H9 (cell line): Measurements from ENCODE around the gene THSD7A. TPM values are rescaled to one million over a fixed set of nuclear protein-coding genes. Genes with fewer than 3 reads are reported as not detected.

Source experiments
- DNase-seq: peaks from one replicate; pipeline ENCODE4 v3.0.0-alpha.2; 2017
- H2AFZ ChIP-seq: one replicate; pipeline ENCODE4 v1.6.1; 2013; ENCODE audit warnings: mild to moderate bottlenecking, low read length, control low read depth, moderate library complexity
- H2AK5ac ChIP-seq: 2 replicates; pipeline ENCODE4 v1.6.1; 2013; ENCODE audit warnings: low read length, control low read depth, mixed read lengths; ENCODE audit not compliant: insufficient read length
- H2BK120ac ChIP-seq: one replicate; pipeline ENCODE4 v1.6.1; 2013; ENCODE audit warnings: low read depth, mild to moderate bottlenecking, low read length, control low read depth, inconsistent platforms; ENCODE audit not compliant: poor library complexity, severe bottlenecking
- H2BK12ac ChIP-seq: 2 replicates; pipeline ENCODE4 v1.6.1; 2013; ENCODE audit warnings: low read length, control low read depth, mixed read lengths, low read depth; ENCODE audit not compliant: insufficient read length
- H2BK15ac ChIP-seq: 2 replicates; pipeline ENCODE4 v1.6.1; 2013; ENCODE audit warnings: low read depth, low read length, control low read depth
- H2BK20ac ChIP-seq: one replicate; pipeline ENCODE4 v1.6.1; 2013; ENCODE audit warnings: low read depth, mild to moderate bottlenecking, low read length, control low read depth, inconsistent platforms; ENCODE audit not compliant: poor library complexity, severe bottlenecking
- H2BK5ac ChIP-seq: 2 replicates; pipeline ENCODE4 v1.6.1; 2013; ENCODE audit warnings: low read length, control low read depth, mixed read lengths; ENCODE audit not compliant: insufficient read length
- H3K14ac ChIP-seq: 2 replicates; pipeline ENCODE4 v1.6.1; 2013; ENCODE audit warnings: low read length, control low read depth; ENCODE audit not compliant: insufficient read depth
- H3K18ac ChIP-seq: 2 replicates; pipeline ENCODE4 v1.6.1; 2013; ENCODE audit warnings: low read depth, mild to moderate bottlenecking, mixed read lengths, low read length, control low read depth; ENCODE audit not compliant: insufficient read length
- H3K23ac ChIP-seq: 2 replicates; pipeline ENCODE4 v1.6.1; 2013; ENCODE audit warnings: low read length, control low read depth, mixed read lengths, low read depth; ENCODE audit not compliant: insufficient read length
- H3K23me2 ChIP-seq: 2 replicates; pipeline ENCODE4 v1.6.1; 2013; ENCODE audit warnings: low read depth, mild to moderate bottlenecking, mixed read lengths, low read length, control low read depth; ENCODE audit not compliant: insufficient read length, poor library complexity, severe bottlenecking
- H3K27ac ChIP-seq: 2 replicates; pipeline ENCODE4 v1.5.1; 2013; ENCODE audit warnings: low read length, control low read depth, mixed read lengths, low read depth; ENCODE audit not compliant: insufficient read length
- H3K27me3 ChIP-seq: 2 replicates; pipeline ENCODE4 v1.6.1; 2013; ENCODE audit warnings: low read length, control low read depth, inconsistent platforms; ENCODE audit not compliant: insufficient read depth
- H3K4ac ChIP-seq: 2 replicates; pipeline ENCODE4 v1.6.1; 2013; ENCODE audit warnings: low read depth, mild to moderate bottlenecking, control low read depth, inconsistent platforms, low read length, moderate library complexity
- H3K4me1 ChIP-seq: 2 replicates; pipeline ENCODE4 v1.6.1; 2013; ENCODE audit warnings: low read length, control low read depth, inconsistent platforms; ENCODE audit not compliant: insufficient read depth
- H3K4me2 ChIP-seq: 2 replicates; pipeline ENCODE4 v1.6.1; 2013; ENCODE audit warnings: low read length, control low read depth, mixed read lengths; ENCODE audit not compliant: insufficient read length, insufficient read depth
- H3K56ac ChIP-seq: 2 replicates; pipeline ENCODE4 v1.6.1; 2013; ENCODE audit warnings: low read depth, mild to moderate bottlenecking, mixed read lengths, low read length, control low read depth; ENCODE audit not compliant: insufficient read length
- H3K79me1 ChIP-seq: 2 replicates; pipeline ENCODE4 v1.6.1; 2013; ENCODE audit warnings: low read depth, mild to moderate bottlenecking, moderate library complexity, low read length, control low read depth, inconsistent platforms; ENCODE audit not compliant: insufficient read depth, poor library complexity, severe bottlenecking
- H3K79me2 ChIP-seq: 2 replicates; pipeline ENCODE4 v1.6.1; 2013; ENCODE audit warnings: low read length, control low read depth, inconsistent platforms; ENCODE audit not compliant: insufficient read depth
- H3K9ac ChIP-seq: 2 replicates; pipeline ENCODE4 v1.6.1; 2013; ENCODE audit warnings: low read length, control low read depth, mixed read lengths; ENCODE audit not compliant: insufficient read length; ENCODE audit errors: extremely low read depth
- H3K9me3 ChIP-seq: one replicate; pipeline ENCODE4 v1.6.1; 2013; ENCODE audit warnings: low read depth, low read length, inconsistent platforms; ENCODE audit not compliant: control insufficient read depth
- H3T11ph ChIP-seq: one replicate; pipeline ENCODE4 v1.6.1; 2013; ENCODE audit warnings: mild to moderate bottlenecking, low read length, control low read depth, inconsistent platforms
- H4K20me1 ChIP-seq: one replicate; pipeline ENCODE4 v1.6.1; 2013; ENCODE audit not compliant: control insufficient read depth, insufficient read length, insufficient read depth
- H4K5ac ChIP-seq: 2 replicates; pipeline ENCODE4 v1.6.1; 2013; ENCODE audit warnings: low read depth, mild to moderate bottlenecking, mixed read lengths, low read length, control low read depth; ENCODE audit not compliant: insufficient read length
- H4K8ac ChIP-seq: replicated peaks from 2 replicates; pipeline ENCODE4 v1.6.1; 2013; ENCODE audit warnings: low read length, control low read depth, mixed read lengths, low read depth; ENCODE audit not compliant: insufficient read length
- H4K91ac ChIP-seq: 2 replicates; pipeline ENCODE4 v1.6.1; 2013; ENCODE audit warnings: low read depth, mild to moderate bottlenecking, moderate library complexity, mixed read lengths, low read length, control low read depth; ENCODE audit not compliant: insufficient read length
- H3K27ac Mint-ChIP-seq, 3 experiments: 2 replicates in 2 of 3; 3 replicates in 1 of 3; pipeline ENCODE4 v1.8.0; 2020 to 2021; ENCODE audit warnings: mixed read lengths in 3 of 3, mild to moderate bottlenecking in 1 of 3, moderate library complexity in 1 of 3
- H3K27me3 Mint-ChIP-seq: 2 replicates; pipeline ENCODE4 v1.8.0; 2021; ENCODE audit warnings: low read depth, mild to moderate bottlenecking, moderate library complexity, mixed read lengths
- H3K36me3 Mint-ChIP-seq, 3 experiments: 2 replicates in 2 of 3; 3 replicates in 1 of 3; pipeline ENCODE4 v1.8.0; 2020 to 2021; ENCODE audit warnings: low read depth in 3 of 3, mixed read lengths in 3 of 3; ENCODE audit not compliant: insufficient read depth in 1 of 3
- H3K4me1 Mint-ChIP-seq, 2 experiments: 2 replicates each; pipeline ENCODE4 v1.8.0; 2020; ENCODE audit warnings: mixed read lengths in 2 of 2
- H3K4me3 Mint-ChIP-seq, 2 experiments: 2 replicates in 1 of 2; 3 replicates in 1 of 2; pipeline ENCODE4 v1.8.0; 2020 to 2021; ENCODE audit warnings: mild to moderate bottlenecking in 2 of 2, mixed read lengths in 2 of 2, moderate library complexity in 1 of 2
- H3K9me3 Mint-ChIP-seq, 2 experiments: 2 replicates in 1 of 2; 3 replicates in 1 of 2; pipeline ENCODE4 v1.8.0; 2020; ENCODE audit warnings: mild to moderate bottlenecking in 2 of 2, mixed read lengths in 2 of 2, moderate library complexity in 1 of 2
- WGBS: extraction: QIAGEN DNeasy Blood & Tissue Kit; methylation state at CpG from one replicate; pipeline ENCODE4 v1.1.7; 2013; ENCODE audit warnings: missing lambda C conversion rate, low lambda C conversion rate, mixed read lengths; ENCODE audit not compliant: insufficient read length; ENCODE audit errors: extremely low coverage; 5-methylcytosine and 5-hydroxymethylcytosine counted together
- total RNA-seq: library from RNA; stranded (reverse); gene quantifications from 2 replicates; pipeline ENCODE4 v1.2.1, GENCODE V29; 2021
- TF ChIP-seq, protein P1 (sequence below): fragments of 200-600 bp; sonication (generic); conservative IDR thresholded peaks from 3 replicates; pipeline ENCODE4 v1.8.0; 2021; ENCODE audit warnings: antibody characterized with exemption, mild to moderate bottlenecking

THSD7A gene
- total RNA-seq, 1 experiment from 2014 or later: 0.42 TPM

DNA sequence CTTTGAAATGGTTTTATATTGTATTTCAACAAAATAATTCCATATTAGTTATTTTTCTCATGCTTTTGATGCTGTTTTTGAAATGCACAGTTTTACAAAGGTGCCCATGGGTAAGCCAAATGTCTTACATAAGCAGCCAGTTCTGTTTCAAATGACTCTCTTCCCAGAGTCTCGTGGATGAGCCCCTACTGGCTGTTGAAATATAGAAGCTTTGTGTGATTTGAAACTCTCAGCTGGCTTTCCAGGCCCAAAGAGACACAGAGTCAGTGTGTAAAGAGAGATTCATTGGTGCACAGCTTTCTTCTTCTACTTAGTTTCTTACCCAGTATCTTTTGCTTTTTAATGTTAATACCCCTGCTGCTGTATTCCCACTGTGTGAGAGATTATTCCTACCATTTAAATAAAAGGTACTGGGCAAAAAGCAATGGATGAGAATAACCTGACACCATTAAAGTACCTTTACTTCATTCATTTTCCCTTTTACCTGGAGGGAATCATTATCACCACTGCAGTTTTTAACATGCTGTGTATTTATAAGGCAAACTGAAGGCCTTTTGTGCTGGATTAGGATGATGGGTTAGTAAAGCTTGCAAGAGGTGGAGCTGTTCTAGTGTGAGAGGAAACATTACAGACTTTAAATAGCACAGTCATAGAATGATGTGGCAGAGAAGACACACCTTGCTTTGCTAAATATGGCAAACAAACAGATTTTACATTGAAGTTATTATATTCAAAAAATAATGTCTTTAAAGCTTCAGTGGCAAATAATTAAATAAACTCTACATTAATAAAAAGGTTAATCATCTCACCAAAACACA lies 415.1 kb downstream of the THSD7A start:
- no peak overlapping the region for H2BK20ac ChIP-seq

More for the DNA sequence above, 415.1 kb downstream of the THSD7A start:
- peaks cover 11 to 24% of the 10 kb centered on the region in 2 experiments for H3K4me1 Mint-ChIP-seq
- H2BK120ac ChIP-seq: no peak overlapping the region
- no peak overlapping the region for H3K4me2 ChIP-seq
- H3K4me3 Mint-ChIP-seq: no peak overlapping the region
- H3K27ac ChIP-seq: no peak overlapping the region
- no peak overlapping the region for H4K8ac ChIP-seq
- H2BK15ac ChIP-seq: no peak overlapping the region
- H3K27me3 Mint-ChIP-seq: no peaks in the 10 kb centered on the region
- H3K23ac ChIP-seq: no peak overlapping the region
- H3K27me3 ChIP-seq: no peaks in the 10 kb centered on the region
- no CpG with 5 or more reads among the region's 1 CpG for WGBS
- H3K9me3 ChIP-seq: no peaks in the 10 kb centered on the region
- TF ChIP-seq, protein P1, sequence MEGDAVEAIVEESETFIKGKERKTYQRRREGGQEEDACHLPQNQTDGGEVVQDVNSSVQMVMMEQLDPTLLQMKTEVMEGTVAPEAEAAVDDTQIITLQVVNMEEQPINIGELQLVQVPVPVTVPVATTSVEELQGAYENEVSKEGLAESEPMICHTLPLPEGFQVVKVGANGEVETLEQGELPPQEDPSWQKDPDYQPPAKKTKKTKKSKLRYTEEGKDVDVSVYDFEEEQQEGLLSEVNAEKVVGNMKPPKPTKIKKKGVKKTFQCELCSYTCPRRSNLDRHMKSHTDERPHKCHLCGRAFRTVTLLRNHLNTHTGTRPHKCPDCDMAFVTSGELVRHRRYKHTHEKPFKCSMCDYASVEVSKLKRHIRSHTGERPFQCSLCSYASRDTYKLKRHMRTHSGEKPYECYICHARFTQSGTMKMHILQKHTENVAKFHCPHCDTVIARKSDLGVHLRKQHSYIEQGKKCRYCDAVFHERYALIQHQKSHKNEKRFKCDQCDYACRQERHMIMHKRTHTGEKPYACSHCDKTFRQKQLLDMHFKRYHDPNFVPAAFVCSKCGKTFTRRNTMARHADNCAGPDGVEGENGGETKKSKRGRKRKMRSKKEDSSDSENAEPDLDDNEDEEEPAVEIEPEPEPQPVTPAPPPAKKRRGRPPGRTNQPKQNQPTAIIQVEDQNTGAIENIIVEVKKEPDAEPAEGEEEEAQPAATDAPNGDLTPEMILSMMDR: no peak
- no peak overlapping the region for H4K91ac ChIP-seq
- H3T11ph ChIP-seq: no peak overlapping the region
- H3K36me3 Mint-ChIP-seq: peaks cover 30 to 33% (median 30%) of the 10 kb centered on the region in 3 experiments
- H2AFZ ChIP-seq: no peak overlapping the region
- no peaks in the 10 kb centered on the region for H3K4me1 ChIP-seq
- H3K23me2 ChIP-seq: no peaks in the 10 kb centered on the region
- H3K14ac ChIP-seq: no peak overlapping the region
- H2AK5ac ChIP-seq: no peak overlapping the region
- H4K20me1 ChIP-seq: no peaks in the 10 kb centered on the region
- H3K79me2 ChIP-seq: no peaks in the 10 kb centered on the region
- no peak overlapping the region for H4K5ac ChIP-seq
- H3K18ac ChIP-seq: no peak overlapping the region
- no peak overlapping the region for H3K9ac ChIP-seq
- H3K27ac Mint-ChIP-seq: peak overlapping the region in 1 of 3 experiments; percentile 85; a peak in 2 of 7 replicates
- H2BK12ac ChIP-seq: no peak overlapping the region
- no peak overlapping the region for H2BK5ac ChIP-seq
- no peak for DNase-seq
- H3K4ac ChIP-seq: no peak overlapping the region
- H3K9me3 Mint-ChIP-seq: peaks cover 30 to 34% of the 10 kb centered on the region in 2 experiments
- no peak overlapping the region for H3K56ac ChIP-seq
- no peaks in the 10 kb centered on the region for H3K79me1 ChIP-seq
